Heart left ventricle (tissue), 16 donors: ENCODE results near the gene HEATR9. TPM values are rescaled to one million over a fixed set of nuclear protein-coding genes. Genes with fewer than 3 reads are reported as not detected.

Experiments used
- ATAC-seq, 4 donors: fragments of 200-7000 bp; cut with Tn5 transposase; one replicate each; pipeline ENCODE4 v1.9.1; 2020 to 2022; ENCODE audit warnings: moderate library complexity in 4 of 4, mild to moderate bottlenecking in 3 of 4, moderate number of reproducible peaks in 1 of 4
- DNase-seq, 5 donors: peaks; one replicate each; pipeline ENCODE4 v3.0.0-alpha.2; 2020
- H3K27ac ChIP-seq, 12 donors: fragments of 200-600 bp; sonication (generic) in 4 of 12; one replicate each; pipeline versions ENCODE4 v1.5.0 to v1.8.0; 2016 to 2022; ENCODE audit warnings: mild to moderate bottlenecking in 2 of 12
- H3K27me3 ChIP-seq, 9 donors: fragments of 200-600 bp; sonication (generic) in 2 of 9; one replicate each; pipeline versions ENCODE4 v1.5.1 to v1.8.0; 2016 to 2022; ENCODE audit warnings: mild to moderate bottlenecking in 3 of 9
- H3K36me3 ChIP-seq, 9 donors: fragments of 200-600 bp; sonication (generic) in 2 of 9; one replicate each; pipeline versions ENCODE4 v1.5.0 to v1.8.0; 2018 to 2022; ENCODE audit warnings: mild to moderate bottlenecking in 2 of 9
- H3K4me1 ChIP-seq, 12 donors: fragments of 200-600 bp; sonication (generic) in 4 of 12; one replicate each; pipeline versions ENCODE4 v1.5.0 to v1.8.0; 2016 to 2022; ENCODE audit warnings: mild to moderate bottlenecking in 3 of 12
- H3K4me3 ChIP-seq, 12 donors: fragments of 200-600 bp; sonication (generic) in 4 of 12; one replicate each; pipeline versions ENCODE4 v1.5.0 to v1.8.0; 2017 to 2022; ENCODE audit warnings: mild to moderate bottlenecking in 9 of 12, moderate library complexity in 4 of 12
- H3K9me3 ChIP-seq, 12 donors: fragments of 200-600 bp; sonication (generic) in 4 of 12; one replicate each; pipeline versions ENCODE4 v1.5.0 to v1.8.0; 2016 to 2022; ENCODE audit warnings: mild to moderate bottlenecking in 1 of 12
- POLR2A ChIP-seq, 2 donors: fragments of 450-650 bp; IDR thresholded peaks; one replicate each; pipeline ENCODE4 v1.6.1; 2017; ENCODE audit warnings: antibody characterized with exemption in 2 of 2, mild to moderate bottlenecking in 2 of 2, moderate library complexity in 2 of 2
- WGBS, 4 donors: extraction: QIAGEN DNeasy Blood & Tissue Kit in 2 of 4; methylation state at CpG; one replicate each; pipeline versions ENCODE4 v1.1.5 to v1.1.7; 2013 to 2018; 5-methylcytosine and 5-hydroxymethylcytosine counted together
- intact Hi-C, 10 donors: fragments of 100-400 bp; cut with DNase I; formaldehyde crosslinking; loops; one replicate each; pipeline versions ENCODE4 v1.11.1 to v1.14.2; 2022
- polyA plus RNA-seq, 2 donors: library from polyadenylated mRNA; stranded (reverse); fragments of 200-250 nt; gene quantifications; one replicate each; pipeline ENCODE4 v1.2.3, GENCODE V29; 2013
- total RNA-seq, 9 donors: library from RNA; depleted of rRNA in 2 of 9; stranded (reverse); fragments of >200 nt in 2 of 9; fragmentation: NEBNext Ultra II Directional in 3 of 9; extraction: Animal tissue kit (Norgen Biotek cat#: 25700) in 3 of 9; gene quantifications; one replicate each; pipeline versions ENCODE4 v1.1.0 to v1.2.4, GENCODE V29; 2016 to 2023
- TF ChIP-seq, protein P1 (sequence below), 12 donors: fragments of 200-600 bp; sonication (generic) in 4 of 12; IDR thresholded peaks; one replicate each; pipeline versions ENCODE4 v1.5.0 to v1.8.0; 2018 to 2022; ENCODE audit warnings: antibody characterized with exemption in 12 of 12, mild to moderate bottlenecking in 5 of 12
- donor health status: ischemic (EF 13 %, LVEDD 7.1; RV severe dilation, severe dysfunction).
- donor health status: healthy with polysubstance abuse.
- donor health status: DM: no; HTN: yes; CAD: no.
- donor health status: DM: no; HTN: no; CAD: no.
- donor health status: ischemic (EF 25% LVEDD 6.9; RV normal size, moderate dysfunction).
- donor health status: ischemic (EF 25% LVEDD 5.7; RV mildly dilated, moderate dysfunction).
- donor health status: healthy.
- donor health status: DM: yes; HTN: yes; CAD: no.
- donor health status: ischemic (EF 35%, LVEDD 5.7; RV mildly dilated, moderate dysfunction).
- donor health status: nonischemic (EF 11% LVEDD 7.7; RV severe dilation, severe dysfunction).
- donor health status: DM: yes; HTN: yes; CAD: no.
- donor health status: PGD.
- donor health status: ischemic (EF 29% LVEDD 5.4; RV normal size, mild dysfunction).
- donor health status: nonischemic (EF 23%, LVEDD 6.1; RV moderate dilation, normal function).

HEATR9 gene
- total and polyA plus RNA-seq, 11 donors, result 0.11 TPM; not detected in 9

DNA sequence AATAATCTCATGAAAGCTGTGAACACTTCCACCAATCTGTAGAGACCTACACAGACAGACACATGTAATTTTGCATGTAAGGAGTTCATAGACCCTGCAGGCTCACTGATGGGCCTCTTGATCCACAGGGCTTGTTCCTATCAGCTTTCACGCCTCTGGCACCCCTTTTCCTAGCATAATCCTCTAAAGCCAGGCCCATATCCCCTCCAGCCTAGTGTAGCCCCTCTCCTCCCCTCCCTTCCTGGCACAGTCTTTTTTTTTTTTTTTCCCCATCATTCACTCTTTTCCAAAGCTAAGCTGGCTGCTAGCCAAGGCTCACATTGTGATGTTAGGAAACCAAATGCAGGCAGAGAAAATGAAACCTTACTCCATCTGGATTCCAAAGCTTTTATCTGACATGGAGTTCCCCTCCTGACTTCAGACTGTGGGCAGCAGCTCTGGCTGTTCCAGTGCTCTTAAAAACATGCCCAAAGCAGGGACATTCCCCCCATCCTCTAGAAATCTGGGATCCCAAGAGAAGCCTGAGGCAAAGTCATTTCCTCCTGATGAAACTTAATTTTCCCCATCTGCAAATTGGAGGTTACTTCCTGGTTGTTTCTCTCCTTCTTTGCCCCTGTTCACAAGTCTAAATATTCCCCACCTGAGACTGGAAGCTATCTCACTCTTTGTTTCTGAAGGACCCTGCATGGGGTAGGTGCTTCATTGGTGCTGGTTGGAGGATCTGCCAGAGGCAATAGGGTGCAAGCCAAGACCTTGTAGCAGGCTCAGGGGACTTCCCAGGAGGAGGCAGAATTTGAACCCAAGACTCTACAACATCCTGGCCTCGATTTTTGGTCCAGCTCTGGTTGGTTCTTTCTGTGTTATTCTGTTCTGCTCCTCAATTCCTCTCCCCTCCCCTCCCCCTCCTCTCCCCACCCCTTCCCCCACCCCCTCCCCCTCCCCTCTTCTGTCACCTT is 21.4 kb upstream of the HEATR9 start:
- intact Hi-C loops, result loop anchor here in 2 of 10 donors (5.0 to 10.0 kb wide), 2 partner anchors 65 to 162 kb away; no protein-coding TSS in a partner anchor
- TF ChIP-seq, protein P1, sequence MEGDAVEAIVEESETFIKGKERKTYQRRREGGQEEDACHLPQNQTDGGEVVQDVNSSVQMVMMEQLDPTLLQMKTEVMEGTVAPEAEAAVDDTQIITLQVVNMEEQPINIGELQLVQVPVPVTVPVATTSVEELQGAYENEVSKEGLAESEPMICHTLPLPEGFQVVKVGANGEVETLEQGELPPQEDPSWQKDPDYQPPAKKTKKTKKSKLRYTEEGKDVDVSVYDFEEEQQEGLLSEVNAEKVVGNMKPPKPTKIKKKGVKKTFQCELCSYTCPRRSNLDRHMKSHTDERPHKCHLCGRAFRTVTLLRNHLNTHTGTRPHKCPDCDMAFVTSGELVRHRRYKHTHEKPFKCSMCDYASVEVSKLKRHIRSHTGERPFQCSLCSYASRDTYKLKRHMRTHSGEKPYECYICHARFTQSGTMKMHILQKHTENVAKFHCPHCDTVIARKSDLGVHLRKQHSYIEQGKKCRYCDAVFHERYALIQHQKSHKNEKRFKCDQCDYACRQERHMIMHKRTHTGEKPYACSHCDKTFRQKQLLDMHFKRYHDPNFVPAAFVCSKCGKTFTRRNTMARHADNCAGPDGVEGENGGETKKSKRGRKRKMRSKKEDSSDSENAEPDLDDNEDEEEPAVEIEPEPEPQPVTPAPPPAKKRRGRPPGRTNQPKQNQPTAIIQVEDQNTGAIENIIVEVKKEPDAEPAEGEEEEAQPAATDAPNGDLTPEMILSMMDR (IDR thresholded peaks at IDR 0.05), result no peak
- TF ChIP-seq POLR2A (IDR thresholded peaks at IDR 0.05), result no peak
- no peaks in the 10 kb centered on the region for H3K9me3 ChIP-seq
- ATAC-seq (no peak), DNase-seq (peak in 2 of 5 donors; percentile 12 to 39)
- no peak overlapping the region for H3K4me3 ChIP-seq
- H3K27ac ChIP-seq, result peak overlapping the region in 2 of 12 donors; percentile 17 to 78
- no peaks in the 10 kb centered on the region for H3K36me3 ChIP-seq
- WGBS, 4 donors, result 70 to 87% (median 78%) methylated on average over 2 of the region's 2 CpGs
- H3K27me3 ChIP-seq, result peaks cover 0 to 6% (median 0%) of the 10 kb centered on the region in 9 donors
- H3K4me1 ChIP-seq, result peaks cover 0 to 39% (median 0%) of the 10 kb centered on the region in 12 donors

DNA sequence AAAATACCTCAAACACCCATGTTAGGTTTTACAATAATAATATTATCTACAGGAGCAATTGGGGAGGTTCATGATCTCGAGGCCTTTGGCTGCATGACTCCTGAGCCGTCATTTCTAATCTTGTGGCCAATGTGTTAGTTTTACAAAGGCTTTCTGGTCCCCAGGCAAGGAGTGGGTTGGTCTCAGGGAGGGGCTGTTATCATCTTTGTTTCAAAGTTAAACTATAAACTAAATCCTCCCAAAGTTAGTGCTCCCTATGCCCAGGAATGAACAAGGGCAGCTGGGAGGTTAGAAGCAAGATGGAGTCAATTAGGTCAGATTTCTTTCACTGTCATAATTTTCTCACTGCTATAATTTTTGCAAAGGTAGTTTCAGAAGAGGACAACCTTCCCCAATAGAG is 20.6 kb upstream of the HEATR9 start:
- H3K27me3 ChIP-seq, result peaks cover 0 to 5% (median 0%) of the 10 kb centered on the region in 9 donors
- WGBS, 4 donors, result 84 to 95% (median 90%) methylated on average over 2 of the region's 2 CpGs
- intact Hi-C loops, result loop anchor here in 1 of 10 donors (5.0 kb wide), 1 partner anchor 163 kb away; no protein-coding TSS in a partner anchor
- H3K4me3 ChIP-seq, result no peak overlapping the region
- H3K4me1 ChIP-seq, result peaks cover 0 to 39% (median 0%) of the 10 kb centered on the region in 12 donors
- H3K9me3 ChIP-seq, result no peaks in the 10 kb centered on the region
- peak overlapping the region in 1 of 12 donors; percentile 78 for H3K27ac ChIP-seq
- TF ChIP-seq, protein P1 (IDR thresholded peaks at IDR 0.05), result no peak
- TF ChIP-seq POLR2A (IDR thresholded peaks at IDR 0.05), result no peak
- H3K36me3 ChIP-seq, result no peaks in the 10 kb centered on the region
- no peak for ATAC-seq
- no peak for DNase-seq

DNA sequence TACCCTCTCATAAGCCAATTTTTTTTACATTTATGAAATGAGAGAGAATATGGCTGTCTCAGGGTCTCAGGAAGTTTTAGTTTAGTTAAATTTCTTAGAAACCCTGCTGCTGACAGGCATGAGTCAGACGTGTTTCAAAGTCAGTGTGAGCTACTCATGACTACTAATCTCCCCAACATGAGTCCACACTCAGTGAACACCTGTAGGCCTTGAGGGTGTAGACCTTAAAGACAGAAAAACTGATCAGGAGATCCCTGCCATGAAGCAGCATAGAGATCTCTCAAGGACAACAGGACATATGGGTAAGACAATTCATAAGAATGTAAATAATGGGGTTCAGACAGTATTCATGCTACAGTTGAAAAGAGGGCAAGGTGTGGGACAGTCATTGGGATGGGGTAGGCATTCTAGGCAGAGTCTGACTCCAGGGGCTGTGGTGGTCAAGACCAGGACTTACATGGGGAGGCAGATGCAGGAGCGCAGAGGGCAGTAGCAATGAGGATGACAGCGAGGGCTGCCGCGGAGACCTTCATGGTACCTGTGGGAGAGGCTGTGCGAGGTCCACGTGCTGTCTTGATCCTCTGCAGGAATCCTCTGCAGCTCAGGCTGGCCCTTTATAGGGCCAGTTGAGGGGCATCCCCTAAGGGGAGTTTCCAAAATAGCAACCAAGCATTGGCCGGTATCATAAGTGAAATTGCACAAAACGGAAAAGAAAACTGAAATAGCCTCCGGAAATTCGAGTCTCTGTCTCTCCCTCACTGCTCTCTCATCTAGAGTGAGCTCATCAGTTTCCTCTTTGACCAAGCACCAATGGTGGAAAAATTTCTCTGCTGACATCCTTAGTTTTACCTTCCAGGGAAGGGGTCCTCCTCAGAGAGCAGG is 11.3 kb upstream of the HEATR9 start, which contains the start of gene CCL5:
Gene CCL5, minus strand, starts transcription at position 588 of the 882 bp plus-strand sequence.
- no peak for DNase-seq

More for the DNA sequence above, 11.3 kb upstream of the HEATR9 start, which contains the start of gene CCL5:
- WGBS, 4 donors, result 52 to 56% (median 55%) methylated on average over 11 of the region's 11 CpGs
- Histone ChIP-seq H3K27me3 (no peaks in the 10 kb centered on the region), H3K9me3 (no peaks in the 10 kb centered on the region), H3K27ac (peak within 1 kb of the TSS in 2 of 12 donors; percentile 26 to 53), H3K36me3 (no peaks in the 10 kb centered on the region), H3K4me1 (peaks cover 0 to 26% (median 0%) of the 10 kb centered on the region in 12 donors), H3K4me3 (peak within 1 kb of the TSS in 2 of 12 donors; percentile 35 to 44)
- peak in 2 of 4 donors; percentile 48 to 49 for ATAC-seq
- intact Hi-C loops, result no loop called here
- TF ChIP-seq, protein P1 (IDR thresholded peaks at IDR 0.05), result no peak
